HTR-8/SVneo (cell line): ENCODE results near the gene SELENOM.
"Not testable (repeated sequence)": the region's sequence is repeated elsewhere in the genome, so short reads cannot be mapped to it uniquely, and the experiment has no call there.

ENCODE experiments used
- DNase-seq: peaks from one replicate; pipeline ENCODE4 v3.0.0; 2011; ENCODE audit warnings: low spot score, mixed read lengths; ENCODE audit not compliant: insufficient read length
- FAIRE-seq: peaks from 2 replicates; lab custom pipeline; 2011; peaks lifted over from hg19 to GRCh38; lab: Jason Lieb, UNC

The SELENOM gene

GRCh38 chr22:31107894-31108218 is 488 bp upstream of the SELENOM start:
- DNase-seq (no peak), FAIRE-seq (no peak)

GRCh38 chr22:31106731-31107177 is 614 bp downstream of the SELENOM start:
- no peak for DNase-seq
- FAIRE-seq: no peak

- no peak for DNase-seq
- FAIRE-seq: no peak
These were observed 1.3 kb downstream of the SELENOM start for GRCh38 chr22:31106001-31106571.

GRCh38 chr22:31105282-31105929 is 2.0 kb downstream of the SELENOM start:
- FAIRE-seq: no peak
- no peak for DNase-seq

GRCh38 chr22:31104869-31105268 is 2.5 kb downstream of the SELENOM start:
- DNase-seq (no peak), FAIRE-seq (no peak)

GRCh38 chr22:31103899-31104694 is 3.3 kb downstream of the SELENOM start:
- FAIRE-seq (no peak), DNase-seq (no peak)

GRCh38 chr22:31103111-31103510 is 4.3 kb downstream of the SELENOM start:
- FAIRE-seq: no peak
- DNase-seq: no peak

- peak; percentile 26 for DNase-seq
- FAIRE-seq: no peak
These were observed 4.8 kb downstream of the SELENOM start for GRCh38 chr22:31102441-31103081.

GRCh38 chr22:31100762-31101525 is 6.4 kb downstream of the SELENOM start:
- FAIRE-seq (no peak), DNase-seq (no peak)

GRCh38 chr22:31099841-31100761 is 7.3 kb downstream of the SELENOM start:
- FAIRE-seq: no peak
- DNase-seq: no peak

- DNase-seq (no peak), FAIRE-seq (no peak)
These were observed 8.0 kb downstream of the SELENOM start for GRCh38 chr22:31099386-31099785.

GRCh38 chr22:31098632-31099110 is 8.7 kb downstream of the SELENOM start:
- FAIRE-seq (no peak), DNase-seq (no peak)

GRCh38 chr22:31097941-31098631 is 9.3 kb downstream of the SELENOM start:
- DNase-seq: no peak
- FAIRE-seq: no peak

GRCh38 chr22:31097539-31097938 is 9.8 kb downstream of the SELENOM start:
- FAIRE-seq, DNase-seq: not testable (repeated sequence)

- no peak for DNase-seq
- no peak for FAIRE-seq
These were observed 10.6 kb downstream of the SELENOM start for GRCh38 chr22:31096657-31097279.

GRCh38 chr22:31095637-31096249 is 11.6 kb downstream of the SELENOM start:
- DNase-seq (no peak), FAIRE-seq (no peak)

- DNase-seq: no peak
- no peak for FAIRE-seq
These were observed 12.6 kb downstream of the SELENOM start for GRCh38 chr22:31094741-31095140.
